Dedifferentiated amniotic fluid mesenchymal stem cell (primary cell): ENCODE results near the gene URAD.
"Not testable (repeated sequence)": the region's sequence is repeated elsewhere in the genome, so short reads cannot be mapped to it uniquely, and the experiment has no call there.

Source experiments
- DNase-seq: peaks from one replicate; pipeline ENCODE4 v3.0.0-alpha.2; 2016; ENCODE audit errors: extremely low spot score

URAD gene, protein sequence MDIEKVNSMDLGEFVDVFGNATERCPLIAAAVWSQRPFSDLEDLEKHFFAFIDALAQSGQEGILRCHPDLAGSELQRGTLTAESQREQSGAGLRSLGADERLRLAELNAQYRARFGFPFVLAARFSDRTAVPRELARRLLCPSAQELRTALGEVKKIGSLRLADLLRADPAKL

GRCh38 chr13:27988520-27988919 is at the start of gene URAD:
Gene URAD, minus strand, starts transcription at chr13:27988693. Its CDS starts 56 bp downstream, at chr13:27988637.
- DNase-seq: no peak

DNA sequence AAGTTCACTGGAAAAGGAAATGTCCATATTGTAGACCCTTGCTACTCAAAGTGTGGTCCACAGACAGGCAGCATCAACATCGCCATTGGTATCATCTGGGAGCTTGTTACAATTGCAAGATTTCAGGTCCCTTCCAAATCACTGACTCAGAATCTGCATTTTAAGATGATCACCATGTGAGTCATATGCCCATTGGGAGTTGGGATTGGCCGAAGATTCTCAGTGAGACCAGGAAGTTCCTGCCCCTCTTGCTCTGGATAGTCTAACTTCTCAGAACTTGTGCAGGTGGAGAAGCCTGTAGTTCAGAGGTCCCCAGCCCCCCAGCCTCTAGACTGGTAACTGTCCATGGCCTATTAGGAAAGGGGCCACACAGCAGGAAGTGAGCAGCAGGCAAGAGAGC is 48.9 kb upstream of the URAD start:
- DNase-seq: no peak

DNA sequence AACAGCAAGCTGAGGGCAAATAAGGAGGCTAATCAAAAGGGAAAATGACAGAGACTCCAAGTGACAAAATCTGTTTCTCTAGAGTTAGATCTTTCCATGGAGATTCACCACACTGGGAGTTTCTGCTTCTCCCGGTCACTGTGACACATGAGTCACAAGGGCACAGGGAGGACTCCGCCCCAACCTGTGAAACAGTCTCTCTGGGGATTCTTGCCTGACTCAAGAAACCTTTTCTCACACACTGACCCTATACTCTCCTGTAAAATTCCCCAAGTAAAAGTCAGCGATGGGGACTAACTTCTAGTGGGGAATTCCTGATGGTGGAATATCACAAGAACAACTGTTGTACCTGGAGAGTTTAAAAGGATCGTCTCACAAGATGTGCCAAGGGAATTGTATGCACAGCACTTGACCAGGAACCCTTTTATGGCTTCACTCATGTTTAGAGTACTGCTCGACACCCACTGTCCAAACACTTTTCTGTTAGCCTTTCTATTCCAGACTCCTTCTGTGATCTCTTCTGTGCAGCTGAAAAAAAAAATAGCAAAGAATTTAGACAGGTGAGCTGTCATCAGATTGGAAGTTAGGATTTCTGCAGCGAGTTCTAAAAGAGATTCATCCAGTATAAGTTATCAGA is 46.8 kb upstream of the URAD start:
- no peak for DNase-seq

GRCh38 chr13:28033894-28034655 is 45.6 kb upstream of the URAD start:
- DNase-seq: no peak

DNA sequence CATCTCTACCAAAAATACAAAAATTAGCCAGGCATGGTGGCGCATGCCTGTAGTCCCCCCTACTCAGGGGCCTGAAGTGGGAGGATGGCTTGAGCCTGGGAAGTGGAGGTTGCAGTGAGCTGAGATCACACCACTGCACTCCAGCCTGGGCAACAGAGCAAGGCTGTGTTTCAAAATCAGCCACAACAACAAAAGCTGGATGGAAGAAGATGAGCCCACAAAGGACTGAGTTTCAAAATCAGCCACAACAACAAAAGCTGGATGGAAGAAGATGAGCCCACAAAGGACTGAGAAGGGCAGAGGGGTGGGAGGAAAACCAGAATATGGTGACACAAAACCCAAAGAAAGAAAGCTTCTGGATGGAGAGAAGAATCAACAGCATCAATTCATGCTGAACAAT is 43.9 kb upstream of the URAD start:
- not testable (repeated sequence) for DNase-seq

GRCh38 chr13:28031896-28032288 is 43.4 kb upstream of the URAD start:
- no peak for DNase-seq

GRCh38 chr13:28031220-28031895 is 42.9 kb upstream of the URAD start:
- DNase-seq: no peak

GRCh38 chr13:28027607-28028364 is 39.3 kb upstream of the URAD start:
- DNase-seq: no peak

GRCh38 chr13:28027071-28027470 is 38.6 kb upstream of the URAD start:
- no peak for DNase-seq

GRCh38 chr13:28026508-28026907 is 38.0 kb upstream of the URAD start:
- no peak for DNase-seq

DNA sequence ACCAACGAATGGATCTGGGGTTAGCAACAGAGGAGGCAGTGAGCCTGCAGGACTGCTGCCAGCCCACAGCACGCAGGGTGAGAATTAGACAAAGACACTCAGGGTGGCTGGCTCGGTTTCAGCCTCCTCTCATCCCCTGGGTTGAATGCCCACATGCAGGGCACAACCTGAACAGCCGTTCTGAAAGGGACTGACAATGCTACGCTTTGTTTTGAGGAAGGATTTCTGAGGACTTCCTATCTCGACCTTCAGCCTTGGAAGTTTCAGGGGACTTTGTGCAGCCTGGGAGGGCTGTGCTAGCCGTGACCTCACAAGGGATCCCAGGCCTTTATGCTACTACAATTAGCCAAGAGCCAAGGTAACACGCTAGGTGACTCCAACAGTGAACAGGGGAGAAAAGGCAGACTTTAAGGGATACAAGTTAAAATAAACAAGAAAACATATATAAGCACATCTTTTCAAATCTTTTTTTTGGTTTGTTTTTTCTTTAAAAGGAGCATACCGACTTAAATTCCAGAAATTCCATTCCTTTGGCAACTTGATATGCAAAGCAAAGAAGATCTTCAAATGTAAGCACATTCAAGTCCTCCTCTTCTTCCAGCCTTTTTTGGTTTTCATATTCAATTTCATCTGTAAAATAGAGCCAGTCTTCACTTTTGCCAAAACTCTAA is 34.5 kb upstream of the URAD start:
- DNase-seq: peak; percentile 42

GRCh38 chr13:28014301-28014700 is 25.8 kb upstream of the URAD start:
- no peak for DNase-seq

DNA sequence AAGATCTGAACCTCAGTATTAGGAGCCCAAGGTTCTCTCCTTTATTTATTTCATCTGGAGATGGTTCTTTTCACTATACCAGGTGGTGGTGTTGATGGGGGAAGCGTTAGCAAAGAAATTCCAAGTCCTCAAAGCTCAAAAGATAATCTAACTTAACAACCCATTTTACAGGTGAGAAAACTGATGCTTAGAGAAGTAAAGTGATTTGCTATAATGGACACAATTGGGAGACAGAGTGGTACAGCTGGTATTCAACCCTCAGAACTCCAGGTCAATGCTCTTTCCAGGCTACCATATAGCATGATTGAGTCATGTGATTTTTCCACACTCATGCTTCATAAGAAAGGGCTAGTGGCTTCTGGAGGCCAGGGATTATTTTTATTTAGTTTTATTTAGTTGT is 25.0 kb upstream of the URAD start:
- DNase-seq: no peak

GRCh38 chr13:28012896-28013295 is 24.4 kb upstream of the URAD start:
- no peak for DNase-seq

DNA sequence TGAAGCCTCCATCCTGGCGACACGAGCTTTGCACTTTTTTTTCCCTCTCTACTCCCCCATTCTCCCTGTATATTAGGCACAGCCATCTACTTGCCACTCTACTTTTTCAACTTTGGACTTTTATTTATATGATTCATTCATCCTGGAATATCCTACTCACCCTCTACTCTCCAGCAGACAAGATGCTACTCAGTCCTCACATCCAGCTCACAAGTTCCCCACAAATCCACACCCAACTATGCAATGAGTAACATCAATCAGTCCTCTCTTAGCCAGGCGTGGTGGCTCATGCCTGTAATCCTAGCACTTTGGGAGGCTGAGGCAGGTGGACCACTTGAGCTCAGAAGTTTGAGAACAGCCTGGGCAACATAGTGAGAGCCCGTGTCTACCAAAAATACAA is 23.9 kb upstream of the URAD start:
- DNase-seq: no peak

DNA sequence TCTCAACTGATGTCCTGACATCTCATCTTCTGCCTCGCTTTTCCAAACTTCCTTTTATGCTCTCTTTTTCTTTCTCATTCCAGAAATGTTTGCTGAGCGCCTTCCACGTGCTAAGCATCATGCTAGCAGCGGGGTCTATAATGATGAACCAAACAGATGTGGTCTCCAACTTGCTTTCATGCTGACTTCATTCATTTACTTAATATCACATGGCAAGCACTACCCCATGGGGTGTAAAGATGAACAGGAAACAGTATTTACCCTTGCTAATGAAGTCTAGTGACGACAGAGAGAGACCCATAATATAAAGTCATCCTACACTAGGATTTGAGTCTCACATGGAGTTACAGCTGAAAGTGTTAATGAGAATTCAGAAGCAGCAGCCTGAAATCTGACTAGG is 21.6 kb upstream of the URAD start:
- DNase-seq: no peak

DNA sequence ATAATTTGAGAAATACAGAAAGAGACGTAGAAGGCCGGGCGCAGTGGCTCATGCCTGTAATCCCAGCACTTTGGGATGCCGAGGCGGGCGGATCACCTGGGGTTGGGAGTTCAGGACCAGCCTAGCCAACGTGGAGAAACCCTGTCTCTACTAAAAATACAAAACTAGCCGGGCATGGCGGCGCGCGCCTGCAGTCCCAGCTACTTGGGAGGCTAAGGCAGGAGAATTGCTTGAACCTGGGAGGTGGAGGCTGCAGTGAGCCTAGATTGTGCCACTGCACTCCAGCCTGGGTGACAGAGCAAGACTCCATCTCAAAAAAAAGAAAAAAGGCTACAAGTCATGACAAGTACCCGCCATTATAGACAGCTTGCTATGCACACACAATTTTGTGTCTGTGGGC is 16.5 kb upstream of the URAD start:
- DNase-seq: not testable (repeated sequence)

DNA sequence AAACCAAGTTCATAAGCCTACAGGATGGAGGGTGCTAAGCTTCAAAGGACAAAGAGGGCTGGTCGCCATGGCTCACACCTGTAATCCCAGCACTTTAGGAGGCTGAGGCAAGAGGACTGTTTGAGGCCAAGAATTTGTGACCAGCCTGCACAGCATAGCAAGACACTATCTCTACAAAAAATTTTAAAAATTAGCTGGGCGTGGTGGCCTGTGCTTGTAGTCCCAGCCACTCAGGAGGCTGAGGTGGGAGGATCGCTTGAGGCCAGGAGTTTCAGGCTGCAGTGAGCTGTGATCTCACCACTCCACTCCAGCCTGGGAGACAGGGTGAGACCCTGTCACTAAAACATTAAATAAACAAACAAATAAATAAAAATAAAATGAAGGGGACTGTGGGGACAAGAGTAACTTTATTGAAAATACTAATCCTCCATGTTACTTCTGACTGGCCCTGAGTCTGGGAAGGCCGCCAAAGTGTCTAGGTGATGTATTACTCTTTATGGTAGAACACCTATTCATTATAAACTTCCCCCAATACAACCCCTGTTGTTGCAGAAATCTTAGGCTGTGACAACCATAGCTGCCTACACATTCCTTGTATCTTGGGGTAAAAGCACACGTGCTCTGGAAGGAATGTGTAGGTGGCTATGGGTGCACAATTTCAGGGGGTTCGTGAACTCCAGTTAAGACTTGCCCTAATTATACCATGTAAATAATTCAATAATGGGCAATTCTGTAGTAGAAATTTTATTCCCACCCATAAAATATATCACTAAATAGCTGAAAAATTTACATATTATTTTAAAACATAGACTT is 14.6 kb upstream of the URAD start:
- DNase-seq: no peak

GRCh38 chr13:28001837-28002473 is 13.5 kb upstream of the URAD start:
- no peak for DNase-seq

GRCh38 chr13:28001049-28001448 is 12.6 kb upstream of the URAD start:
- DNase-seq: no peak
